A549 (cell line): ENCODE measurements around the gene PIP5K1B.
"Not testable (repeated sequence)": the region's sequence is repeated elsewhere in the genome, so short reads cannot be mapped to it uniquely, and the experiment has no call there.

Experiments used
- CHD4 ChIP-seq: fragments of 200-600 bp; sonication (generic); IDR thresholded peaks from 2 replicates; pipeline ENCODE4 v1.6.1; 2016; ENCODE audit warnings: antibody characterized with exemption, mild to moderate bottlenecking, borderline replicate concordance
- HDAC2 ChIP-seq: fragments of 200-600 bp; sonication (generic); IDR thresholded peaks from 2 replicates; pipeline ENCODE4 v1.6.1; 2016
- HOXA7 ChIP-seq: fragments of 250-450 bp; sonication (Bioruptor Pico); IDR thresholded peaks from 2 replicates; pipeline ENCODE4 v1.5.0; 2020; ENCODE audit warnings: mild to moderate bottlenecking, moderate library complexity
- MAX ChIP-seq: IDR thresholded peaks from 2 replicates; pipeline ENCODE4 v1.6.1; 2012
- NFE2L2 ChIP-seq: fragments of 150-350 bp; conservative IDR thresholded peaks from 2 replicates; pipeline ENCODE4 v1.6.1; 2014; ENCODE audit warnings: low read length
- POLR2A ChIP-seq: IDR thresholded peaks from 2 replicates; pipeline ENCODE4 v1.6.1; 2012; ENCODE audit warnings: mild to moderate bottlenecking, low read length
- POLR2AphosphoS2 ChIP-seq: conservative IDR thresholded peaks from 2 replicates; pipeline ENCODE4 v1.6.1; 2012; ENCODE audit warnings: low read length, improper control_type of control experiment, inconsistent platforms
- RCOR1 ChIP-seq: fragments of 150-350 bp; IDR thresholded peaks from 2 replicates; pipeline ENCODE4 v1.6.1; 2014; ENCODE audit warnings: antibody characterized with exemption, low read length, low read depth
- TP53 ChIP-seq: fragments of 250-450 bp; sonication (Bioruptor Pico); IDR thresholded peaks from 2 replicates; pipeline ENCODE4 v1.5.0; 2021; ENCODE audit warnings: mild to moderate bottlenecking, moderate library complexity
- TF ChIP-seq, protein P1 (sequence below): fragments of >200 bp; sonication (Bioruptor Twin); formaldehyde crosslinking; IDR thresholded peaks from 3 replicates; pipeline ENCODE4 v1.5.1; 2016
- TF ChIP-seq, protein P2 (sequence below): fragments of 450-650 bp; IDR thresholded peaks from 2 replicates; pipeline ENCODE4 v1.6.1; 2014; ENCODE audit warnings: antibody characterized with exemption
- TF ChIP-seq, protein P3 (sequence below): fragments of 250-450 bp; sonication (Bioruptor Pico); IDR thresholded peaks from 2 replicates; pipeline ENCODE4 v1.5.0; 2021; ENCODE audit warnings: mild to moderate bottlenecking, moderate library complexity, borderline replicate concordance

- TF ChIP-seq MAX; CHD4; RCOR1; POLR2AphosphoS2; POLR2A; HOXA7 (CRISPR knock-in tag); HDAC2; TP53 (CRISPR knock-in tag); NFE2L2: not testable (repeated sequence)
- TF ChIP-seq, protein P1, sequence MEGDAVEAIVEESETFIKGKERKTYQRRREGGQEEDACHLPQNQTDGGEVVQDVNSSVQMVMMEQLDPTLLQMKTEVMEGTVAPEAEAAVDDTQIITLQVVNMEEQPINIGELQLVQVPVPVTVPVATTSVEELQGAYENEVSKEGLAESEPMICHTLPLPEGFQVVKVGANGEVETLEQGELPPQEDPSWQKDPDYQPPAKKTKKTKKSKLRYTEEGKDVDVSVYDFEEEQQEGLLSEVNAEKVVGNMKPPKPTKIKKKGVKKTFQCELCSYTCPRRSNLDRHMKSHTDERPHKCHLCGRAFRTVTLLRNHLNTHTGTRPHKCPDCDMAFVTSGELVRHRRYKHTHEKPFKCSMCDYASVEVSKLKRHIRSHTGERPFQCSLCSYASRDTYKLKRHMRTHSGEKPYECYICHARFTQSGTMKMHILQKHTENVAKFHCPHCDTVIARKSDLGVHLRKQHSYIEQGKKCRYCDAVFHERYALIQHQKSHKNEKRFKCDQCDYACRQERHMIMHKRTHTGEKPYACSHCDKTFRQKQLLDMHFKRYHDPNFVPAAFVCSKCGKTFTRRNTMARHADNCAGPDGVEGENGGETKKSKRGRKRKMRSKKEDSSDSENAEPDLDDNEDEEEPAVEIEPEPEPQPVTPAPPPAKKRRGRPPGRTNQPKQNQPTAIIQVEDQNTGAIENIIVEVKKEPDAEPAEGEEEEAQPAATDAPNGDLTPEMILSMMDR = not testable (repeated sequence)
- TF ChIP-seq, protein P2, sequence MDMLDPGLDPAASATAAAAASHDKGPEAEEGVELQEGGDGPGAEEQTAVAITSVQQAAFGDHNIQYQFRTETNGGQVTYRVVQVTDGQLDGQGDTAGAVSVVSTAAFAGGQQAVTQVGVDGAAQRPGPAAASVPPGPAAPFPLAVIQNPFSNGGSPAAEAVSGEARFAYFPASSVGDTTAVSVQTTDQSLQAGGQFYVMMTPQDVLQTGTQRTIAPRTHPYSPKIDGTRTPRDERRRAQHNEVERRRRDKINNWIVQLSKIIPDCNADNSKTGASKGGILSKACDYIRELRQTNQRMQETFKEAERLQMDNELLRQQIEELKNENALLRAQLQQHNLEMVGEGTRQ = not testable (repeated sequence)
- TF ChIP-seq, protein P3, sequence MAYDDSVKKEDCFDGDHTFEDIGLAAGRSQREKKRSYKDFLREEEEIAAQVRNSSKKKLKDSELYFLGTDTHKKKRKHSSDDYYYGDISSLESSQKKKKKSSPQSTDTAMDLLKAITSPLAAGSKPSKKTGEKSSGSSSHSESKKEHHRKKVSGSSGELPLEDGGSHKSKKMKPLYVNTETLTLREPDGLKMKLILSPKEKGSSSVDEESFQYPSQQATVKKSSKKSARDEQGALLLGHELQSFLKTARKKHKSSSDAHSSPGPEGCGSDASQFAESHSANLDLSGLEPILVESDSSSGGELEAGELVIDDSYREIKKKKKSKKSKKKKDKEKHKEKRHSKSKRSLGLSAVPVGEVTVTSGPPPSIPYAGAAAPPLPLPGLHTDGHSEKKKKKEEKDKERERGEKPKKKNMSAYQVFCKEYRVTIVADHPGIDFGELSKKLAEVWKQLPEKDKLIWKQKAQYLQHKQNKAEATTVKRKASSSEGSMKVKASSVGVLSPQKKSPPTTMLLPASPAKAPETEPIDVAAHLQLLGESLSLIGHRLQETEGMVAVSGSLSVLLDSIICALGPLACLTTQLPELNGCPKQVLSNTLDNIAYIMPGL (CRISPR knock-in tag) = not testable (repeated sequence)
Measured at GRCh38 chr9:68986949-68987348, 281.9 kb downstream of the PIP5K1B start.
